ENCODE data around the gene GFRA4. TPM values are rescaled to one million over a fixed set of nuclear protein-coding genes. Genes with fewer than 3 reads are reported as not detected.

The GFRA4 gene
- total and polyA plus RNA-seq, 2 donors (not counting 1 experiment from before 2014, with no cell fraction given) = not detected

- no peak for TF ChIP-seq EZH2 (IDR thresholded peaks at IDR 0.05; ENCODE audit: borderline replicate concordance, insufficient read depth, low read depth, low read length, poor library complexity, severe bottlenecking)
- Histone ChIP-seq H3K9ac (ENCODE audit: low read length) (no peak overlapping the region), H3K9me3 (ENCODE audit: control extremely low read depth in 1 of 3, control insufficient read depth in 2 of 3, insufficient read depth in 1 of 3, low read length in 2 of 3) (peaks cover 0 to 6% (median 0%) of the 10 kb centered on the region in 3 donors), H2AFZ (ENCODE audit: insufficient read depth, low read depth, low read length, poor library complexity, severe bottlenecking) (no peak overlapping the region), H4K20me1 (ENCODE audit: control insufficient read depth, insufficient read depth, low read length, poor library complexity, severe bottlenecking) (no peaks in the 10 kb centered on the region), H3K27ac (ENCODE audit: low read length in 2 of 2) (no peak overlapping the region), H3K4me2 (replicated peaks; ENCODE audit: low read depth, low read length, poor library complexity, severe bottlenecking) (no peak overlapping the region), H3K4me1 (ENCODE audit: control insufficient read depth in 2 of 2, insufficient read depth in 2 of 2, low read length in 2 of 2) (no peaks in the 10 kb centered on the region), H3K79me2 (ENCODE audit: control insufficient read depth, insufficient read depth, low read length) (no peaks in the 10 kb centered on the region), H3K27me3 (replicated peaks in 1 of 4; ENCODE audit: control extremely low read depth in 1 of 4, control insufficient read depth in 3 of 4, insufficient read depth in 4 of 4, low read length in 3 of 4) (peaks cover 0 to 13% (median 2%) of the 10 kb centered on the region in 4 experiments), H3K4me3 (ENCODE audit: control extremely low read depth in 1 of 5, extremely low read depth in 1 of 5, insufficient read depth in 1 of 5, low read depth in 2 of 5, low read length in 4 of 5) (no peak overlapping the region), H3K36me3 (replicated peaks in 1 of 2; ENCODE audit: control extremely low read depth in 1 of 2, control insufficient read depth in 1 of 2, extremely low read depth in 1 of 2, insufficient read depth in 2 of 2, low read length in 1 of 2) (no peaks in the 10 kb centered on the region)
- WGBS (ENCODE audit: insufficient coverage) = 81% methylated on average over 4 of the region's 9 CpGs
- peaks cover 29% of the 10 kb centered on the region for H3K27me3 Mint-ChIP-seq
- no peak overlapping the region for H3K4me3 Mint-ChIP-seq
- ATAC-seq (ENCODE audit: low read depth) (no peak), DNase-seq (no peak)
- H3K27ac Mint-ChIP-seq = no peak overlapping the region
- CTCF ChIA-PET = interaction anchor here (1.3 kb wide), 1 partner anchor 24 kb away, joined by 4 read pairs; no protein-coding TSS in a partner anchor
- no peaks in the 10 kb centered on the region for H3K9me3 Mint-ChIP-seq (ENCODE audit: insufficient read depth)
- H3K4me1 Mint-ChIP-seq = no peaks in the 10 kb centered on the region
- POLR2A ChIA-PET = no interaction called here
- intact Hi-C loops (cut with micrococcal nuclease) = no loop called here
Measured at GRCh38 chr20:3686867-3687321, 23.7 kb upstream of the GFRA4 start.

DNA sequence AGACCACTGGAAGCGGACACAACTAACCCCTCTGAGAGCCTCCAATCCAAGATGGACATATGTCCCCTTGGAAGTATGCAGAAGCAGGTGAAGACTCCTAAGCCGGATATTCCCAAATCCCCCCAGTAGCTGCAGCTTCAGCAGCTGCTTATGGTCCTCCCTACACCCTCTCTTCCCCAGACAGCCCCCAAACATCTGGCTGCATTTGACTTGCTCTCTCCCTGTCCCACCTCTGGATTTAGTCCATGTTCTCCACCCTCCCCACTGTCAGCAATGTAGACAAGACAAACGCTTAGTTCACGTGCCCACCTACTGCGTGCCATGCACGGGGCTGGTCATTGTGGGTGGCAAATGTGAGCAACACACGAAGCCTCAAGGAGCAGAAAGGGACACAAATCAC, 23.2 kb upstream of the GFRA4 start:
- Histone ChIP-seq H3K4me3 (ENCODE audit: control extremely low read depth in 1 of 5, extremely low read depth in 1 of 5, insufficient read depth in 1 of 5, low read depth in 2 of 5, low read length in 4 of 5) (no peak overlapping the region), H4K20me1 (ENCODE audit: control insufficient read depth, insufficient read depth, low read length, poor library complexity, severe bottlenecking) (no peaks in the 10 kb centered on the region), H3K27ac (ENCODE audit: low read length in 2 of 2) (no peak overlapping the region), H3K9me3 (ENCODE audit: control extremely low read depth in 1 of 3, control insufficient read depth in 2 of 3, insufficient read depth in 1 of 3, low read length in 2 of 3) (peaks cover 0 to 6% (median 0%) of the 10 kb centered on the region in 3 donors), H2AFZ (ENCODE audit: insufficient read depth, low read depth, low read length, poor library complexity, severe bottlenecking) (no peak overlapping the region), H3K4me1 (ENCODE audit: control insufficient read depth in 2 of 2, insufficient read depth in 2 of 2, low read length in 2 of 2) (no peaks in the 10 kb centered on the region), H3K79me2 (ENCODE audit: control insufficient read depth, insufficient read depth, low read length) (no peaks in the 10 kb centered on the region), H3K27me3 (replicated peaks in 1 of 4; ENCODE audit: control extremely low read depth in 1 of 4, control insufficient read depth in 3 of 4, insufficient read depth in 4 of 4, low read length in 3 of 4) (peaks cover 0 to 16% (median 2%) of the 10 kb centered on the region in 4 experiments), H3K36me3 (replicated peaks in 1 of 2; ENCODE audit: control extremely low read depth in 1 of 2, control insufficient read depth in 1 of 2, extremely low read depth in 1 of 2, insufficient read depth in 2 of 2, low read length in 1 of 2) (no peaks in the 10 kb centered on the region), H3K4me2 (replicated peaks; ENCODE audit: low read depth, low read length, poor library complexity, severe bottlenecking) (no peak overlapping the region), H3K9ac (ENCODE audit: low read length) (no peak overlapping the region)
- CTCF ChIA-PET = interaction anchor here (1.3 kb wide), 1 partner anchor 24 kb away, joined by 4 read pairs; no protein-coding TSS in a partner anchor
- no peaks in the 10 kb centered on the region for H3K4me1 Mint-ChIP-seq
- TF ChIP-seq, protein P1, sequence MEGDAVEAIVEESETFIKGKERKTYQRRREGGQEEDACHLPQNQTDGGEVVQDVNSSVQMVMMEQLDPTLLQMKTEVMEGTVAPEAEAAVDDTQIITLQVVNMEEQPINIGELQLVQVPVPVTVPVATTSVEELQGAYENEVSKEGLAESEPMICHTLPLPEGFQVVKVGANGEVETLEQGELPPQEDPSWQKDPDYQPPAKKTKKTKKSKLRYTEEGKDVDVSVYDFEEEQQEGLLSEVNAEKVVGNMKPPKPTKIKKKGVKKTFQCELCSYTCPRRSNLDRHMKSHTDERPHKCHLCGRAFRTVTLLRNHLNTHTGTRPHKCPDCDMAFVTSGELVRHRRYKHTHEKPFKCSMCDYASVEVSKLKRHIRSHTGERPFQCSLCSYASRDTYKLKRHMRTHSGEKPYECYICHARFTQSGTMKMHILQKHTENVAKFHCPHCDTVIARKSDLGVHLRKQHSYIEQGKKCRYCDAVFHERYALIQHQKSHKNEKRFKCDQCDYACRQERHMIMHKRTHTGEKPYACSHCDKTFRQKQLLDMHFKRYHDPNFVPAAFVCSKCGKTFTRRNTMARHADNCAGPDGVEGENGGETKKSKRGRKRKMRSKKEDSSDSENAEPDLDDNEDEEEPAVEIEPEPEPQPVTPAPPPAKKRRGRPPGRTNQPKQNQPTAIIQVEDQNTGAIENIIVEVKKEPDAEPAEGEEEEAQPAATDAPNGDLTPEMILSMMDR (IDR thresholded peaks at IDR 0.05) = no peak
- no peak for TF ChIP-seq EZH2 (IDR thresholded peaks at IDR 0.05; ENCODE audit: borderline replicate concordance, insufficient read depth, low read depth, low read length, poor library complexity, severe bottlenecking)
- ATAC-seq (ENCODE audit: low read depth) (no peak), DNase-seq (no peak)
- intact Hi-C loops (cut with micrococcal nuclease) = no loop called here
- POLR2A ChIA-PET = no interaction called here
- no peaks in the 10 kb centered on the region for H3K9me3 Mint-ChIP-seq (ENCODE audit: insufficient read depth)
- H3K27me3 Mint-ChIP-seq = peaks cover 31% of the 10 kb centered on the region
- no peak overlapping the region for H3K27ac Mint-ChIP-seq
- 100% methylated on average over 2 of the region's 7 CpGs for WGBS (ENCODE audit: insufficient coverage)
- H3K4me3 Mint-ChIP-seq = no peak overlapping the region

Measured in B cell (primary cell).